NB4 (cell line): ENCODE data around the gene DNM1.

Experiments
- DNase-seq: peaks from one replicate; pipeline ENCODE4 v3.0.0; 2010; ENCODE audit warnings: low read depth
- H3K4me3 ChIP-seq: one replicate; pipeline ENCODE4 v1.5.1; 2011; ENCODE audit warnings: mild to moderate bottlenecking, low read depth, low read length, moderate library complexity
- CTCF ChIP-seq: IDR thresholded peaks from one replicate; pipeline ENCODE4 v1.5.1; 2012; ENCODE audit warnings: low read depth, low read length
- MAX ChIP-seq: IDR thresholded peaks from 2 replicates; pipeline ENCODE4 v1.6.1; 2011; ENCODE audit warnings: low read depth, low read length
- MYC ChIP-seq: IDR thresholded peaks from 2 replicates; pipeline ENCODE4 v1.6.1; 2011; ENCODE audit warnings: low read depth, low read length
- POLR2A ChIP-seq: IDR thresholded peaks from 2 replicates; pipeline ENCODE4 v1.6.1; 2011; ENCODE audit warnings: mild to moderate bottlenecking; ENCODE audit not compliant: insufficient read length; ENCODE audit errors: extremely low read depth

DNM1 gene

DNA sequence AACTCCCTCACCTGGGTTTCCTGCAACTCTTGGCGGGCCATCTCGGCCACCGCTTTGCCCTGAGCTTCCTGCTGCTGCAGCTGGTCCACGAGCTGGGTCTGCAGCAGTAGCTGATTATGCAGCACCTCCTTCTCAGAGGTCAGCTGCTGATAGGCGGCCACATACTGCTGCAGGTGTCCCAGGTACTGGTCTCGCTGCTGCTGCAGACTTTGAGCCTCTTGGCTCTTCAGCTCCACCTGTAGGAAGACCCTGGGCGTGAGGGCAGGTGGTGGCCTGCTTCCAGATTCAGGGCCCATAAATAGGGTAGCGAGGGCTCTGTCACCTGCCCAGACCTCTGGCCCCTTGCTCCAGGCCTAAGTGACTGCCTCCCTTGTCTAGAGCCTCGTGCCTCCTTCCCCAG, 56.0 kb downstream of the DNM1 start:
- no peak overlapping the region for H3K4me3 ChIP-seq
- TF ChIP-seq CTCF, result peak; percentile 12
- TF ChIP-seq POLR2A, result no peak
- DNase-seq, result no peak

DNA sequence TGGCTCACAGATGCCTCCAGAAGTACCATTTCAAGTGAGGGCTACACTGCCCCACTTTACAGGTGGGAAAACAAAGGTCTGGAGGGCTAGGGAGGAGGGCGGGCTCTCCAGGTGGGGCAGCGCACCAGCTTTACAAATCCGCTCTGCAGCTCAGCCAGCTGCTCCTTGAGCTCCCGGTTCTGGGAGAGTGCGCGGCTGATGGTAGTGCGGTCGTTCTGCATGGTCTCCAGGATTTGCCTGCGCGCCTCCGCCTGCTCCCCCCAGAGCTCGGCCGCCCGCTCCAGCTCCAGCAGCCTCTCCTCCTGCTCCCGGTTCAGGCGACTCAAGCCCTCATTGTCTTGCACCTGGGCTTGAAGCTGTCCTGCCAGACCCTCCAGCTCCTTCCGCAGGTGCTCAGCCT, 57.2 kb downstream of the DNM1 start:
- TF ChIP-seq MYC (no peak), POLR2A (no peak), MAX (no peak), CTCF (no peak)
- no peak for DNase-seq
- no peak overlapping the region for H3K4me3 ChIP-seq

DNA sequence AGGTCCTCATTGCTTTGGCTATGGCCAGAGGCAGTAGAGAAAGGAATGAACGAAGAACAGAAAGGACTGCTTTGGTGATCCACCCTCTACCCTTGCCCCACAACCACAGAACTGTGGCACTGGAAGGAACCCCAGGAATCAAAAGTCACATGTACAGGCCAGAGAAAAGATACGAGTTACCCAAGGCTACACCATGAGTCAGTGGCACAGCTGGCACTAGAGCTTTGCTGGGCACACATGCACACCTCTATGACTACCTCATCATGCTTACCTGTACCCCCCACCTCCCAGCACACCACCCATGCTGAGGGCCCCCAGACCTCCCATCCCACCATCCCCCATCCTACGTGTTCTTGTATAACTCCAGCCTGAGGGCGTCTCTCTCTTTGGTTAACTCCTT, 59.5 kb downstream of the DNM1 start:
- H3K4me3 ChIP-seq, result no peak overlapping the region
- no peak for TF ChIP-seq MAX
- no peak for TF ChIP-seq CTCF
- TF ChIP-seq MYC, result no peak
- TF ChIP-seq POLR2A, result no peak
- DNase-seq, result no peak

GRCh38 chr9:128265348-128265847, 62.2 kb downstream of the DNM1 start:
- H3K4me3 ChIP-seq, result no peak overlapping the region
- no peak for DNase-seq
- TF ChIP-seq CTCF, result no peak
- TF ChIP-seq MAX, result no peak
- no peak for TF ChIP-seq POLR2A
- TF ChIP-seq MYC, result no peak

DNA sequence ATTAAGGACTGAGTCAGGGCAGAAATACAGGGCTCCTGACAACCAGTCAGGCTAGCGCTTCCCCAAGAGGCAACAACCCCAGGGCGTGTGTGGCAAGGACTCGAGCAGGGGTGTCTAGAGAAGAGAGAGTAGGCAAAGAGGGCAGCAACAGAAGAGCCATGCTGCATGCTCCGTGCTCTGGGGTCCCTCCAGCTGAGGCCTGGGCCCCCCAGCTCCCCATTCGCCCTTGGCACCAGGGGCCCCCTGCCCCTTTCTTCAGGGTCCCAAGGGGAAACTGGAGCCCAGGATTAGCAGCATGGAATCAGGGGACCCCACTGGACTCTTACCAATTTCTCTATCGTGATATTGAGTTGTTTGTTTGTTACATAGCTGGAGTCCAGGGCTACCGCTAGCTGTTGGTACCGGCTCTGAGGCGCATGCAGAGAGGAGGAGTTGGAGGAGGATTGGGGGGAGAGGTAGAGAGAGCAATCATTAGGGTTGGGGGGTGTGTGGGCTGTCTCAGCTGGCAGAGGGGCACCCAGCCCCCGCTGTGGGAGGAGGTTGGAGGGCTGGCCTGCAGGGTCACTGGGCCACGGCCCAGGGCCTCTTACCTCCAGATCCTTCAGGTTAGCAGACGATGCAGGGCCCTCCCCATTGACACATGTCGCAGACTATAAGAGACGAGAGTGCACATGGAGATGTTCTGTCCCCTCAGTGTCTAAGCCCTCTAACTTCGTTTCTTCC, 63.9 kb downstream of the DNM1 start:
- no peak for DNase-seq

More for the DNA sequence above, 63.9 kb downstream of the DNM1 start:
- no peak for TF ChIP-seq CTCF
- TF ChIP-seq MYC, result no peak
- TF ChIP-seq MAX, result no peak
- TF ChIP-seq POLR2A, result no peak
- no peak overlapping the region for H3K4me3 ChIP-seq
